ENCODE measurements around the gene RELCH.

RELCH gene

DNA sequence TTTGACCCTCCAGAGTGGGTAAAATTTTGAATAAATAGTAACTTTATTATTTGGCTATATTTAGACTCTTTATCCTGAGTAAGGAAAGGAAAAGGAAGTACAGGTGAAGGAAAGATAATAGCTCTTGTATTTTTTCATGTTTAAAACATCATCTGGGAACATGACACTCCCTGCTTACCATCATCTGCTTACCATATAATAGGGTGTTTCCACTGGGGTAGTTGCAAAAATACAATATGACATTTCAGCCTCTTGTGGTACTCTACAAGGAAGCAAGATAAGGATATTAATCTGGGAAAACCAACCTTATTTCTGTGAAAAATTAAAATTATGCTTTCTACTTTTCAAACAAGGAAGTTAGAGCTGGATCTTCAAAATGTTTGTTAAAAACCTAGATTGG, 9.9 kb downstream of the RELCH start:
- no peak for DNase-seq

DNA sequence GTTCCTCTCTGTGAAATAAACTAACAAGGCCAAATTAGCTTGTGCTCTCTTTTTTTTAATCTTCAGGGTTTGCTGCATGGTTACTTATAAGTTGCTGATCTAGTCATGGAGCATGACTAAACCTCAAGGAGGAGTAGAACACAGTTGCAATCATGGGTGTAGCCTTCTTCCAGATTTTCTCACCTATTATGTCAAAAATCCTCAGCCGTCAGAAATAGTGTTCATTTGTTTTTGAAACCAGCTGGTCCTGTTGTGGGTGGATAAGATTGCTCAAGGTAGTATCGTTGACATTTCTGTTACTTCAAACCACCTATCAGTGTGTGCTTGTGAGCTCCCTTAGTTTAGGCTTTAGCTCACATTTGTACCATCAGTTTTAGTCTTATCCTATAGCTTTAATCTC, 11.2 kb downstream of the RELCH start:
- DNase-seq = no peak

DNA sequence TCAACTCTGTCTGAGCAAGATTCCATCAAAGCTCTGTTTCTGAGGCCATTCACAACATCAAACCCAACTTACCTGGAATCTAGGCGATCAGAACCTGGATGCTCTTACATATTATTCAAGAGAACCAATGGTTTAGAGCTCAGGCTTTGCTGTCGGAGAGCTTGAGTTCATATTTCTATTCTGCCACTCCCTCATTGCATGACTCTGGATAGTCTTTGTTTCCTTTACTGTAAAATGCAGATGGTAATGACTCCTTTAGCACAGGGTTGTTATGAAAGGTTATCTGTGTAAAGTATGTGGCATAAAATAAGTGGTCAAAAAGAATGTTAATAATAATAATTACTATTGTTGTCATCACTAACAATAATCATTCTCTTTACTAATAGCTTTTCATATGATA, 12.6 kb downstream of the RELCH start:
- no peak for DNase-seq

GRCh38 chr18:62200121-62200914, 13.3 kb downstream of the RELCH start:
- DNase-seq = no peak

DNA sequence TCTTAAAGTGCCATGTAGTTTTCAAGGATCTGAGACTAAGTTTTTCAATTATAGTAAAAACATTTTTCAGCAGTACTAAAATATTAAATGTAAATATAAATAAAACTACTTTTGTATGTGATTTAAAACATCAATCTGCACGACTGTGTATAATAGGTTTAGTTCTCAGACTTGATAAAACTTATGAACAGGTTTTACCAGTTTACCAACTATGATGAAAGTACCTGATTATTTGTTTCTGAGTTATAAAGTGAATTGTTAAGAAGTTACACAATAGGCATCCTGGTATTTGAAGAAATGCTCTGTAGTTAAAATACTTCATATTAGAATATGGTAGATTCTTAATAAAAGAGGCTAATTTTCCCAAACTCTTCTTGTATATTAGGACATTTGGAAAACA, 14.8 kb downstream of the RELCH start:
- DNase-seq = no peak

DNA sequence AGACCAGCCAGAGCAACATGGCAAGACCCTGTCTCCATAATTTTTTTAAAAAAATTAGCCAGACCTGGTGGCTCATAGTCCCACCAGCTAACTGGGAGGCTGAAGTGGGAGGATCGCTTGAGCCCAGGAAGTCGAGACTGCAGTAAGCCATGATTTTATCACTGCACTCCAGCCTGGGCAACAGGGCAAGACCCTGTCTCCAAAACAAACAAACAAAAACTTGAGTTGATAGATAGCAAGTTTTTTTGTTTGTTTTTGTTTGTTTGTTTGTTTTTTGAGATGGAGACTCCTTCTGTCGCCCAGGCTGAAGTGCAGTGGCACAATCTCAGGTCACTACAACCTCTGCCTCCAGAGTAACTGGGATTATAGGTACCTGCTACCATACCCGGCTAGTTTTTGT, 18.8 kb downstream of the RELCH start:
- DNase-seq = no peak

DNA sequence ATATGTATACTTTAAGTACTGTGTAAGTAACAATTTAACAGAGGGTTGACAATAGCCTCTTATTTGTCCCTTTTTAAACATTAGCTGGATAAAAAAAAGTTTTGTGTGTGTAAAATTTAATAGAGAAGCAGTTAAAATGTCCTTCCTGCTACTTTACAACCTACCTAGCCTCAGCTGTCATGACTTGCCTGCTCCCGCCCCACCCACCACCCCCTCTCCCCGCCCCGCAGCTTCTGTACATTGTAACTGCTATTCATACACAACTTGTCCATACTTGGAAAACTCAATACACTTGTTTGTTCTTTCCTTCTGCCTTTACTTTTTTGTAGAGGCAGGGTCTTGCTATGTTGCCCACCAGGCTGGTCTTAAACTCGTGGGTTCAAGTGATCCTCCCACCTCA, 19.5 kb downstream of the RELCH start:
- no peak for DNase-seq

DNA sequence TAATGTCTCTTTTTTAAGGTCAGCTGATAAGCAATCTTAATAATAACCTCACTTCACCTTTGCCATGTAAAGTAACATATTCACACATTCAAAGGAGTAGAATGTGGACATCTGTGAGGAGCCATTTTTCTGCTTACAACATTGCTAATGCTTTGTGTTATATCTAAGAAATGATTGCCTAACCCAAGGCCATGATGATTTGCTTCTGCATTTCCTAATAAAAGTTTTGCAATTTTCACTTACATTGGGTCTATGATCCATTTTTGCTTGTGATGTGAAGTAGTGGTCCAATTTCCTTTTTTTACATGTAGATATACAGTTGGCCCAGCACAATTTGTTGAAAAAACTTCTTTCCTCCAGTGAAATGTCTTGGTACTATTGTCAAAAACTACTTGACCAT, 22.0 kb downstream of the RELCH start:
- no peak for DNase-seq

DNA sequence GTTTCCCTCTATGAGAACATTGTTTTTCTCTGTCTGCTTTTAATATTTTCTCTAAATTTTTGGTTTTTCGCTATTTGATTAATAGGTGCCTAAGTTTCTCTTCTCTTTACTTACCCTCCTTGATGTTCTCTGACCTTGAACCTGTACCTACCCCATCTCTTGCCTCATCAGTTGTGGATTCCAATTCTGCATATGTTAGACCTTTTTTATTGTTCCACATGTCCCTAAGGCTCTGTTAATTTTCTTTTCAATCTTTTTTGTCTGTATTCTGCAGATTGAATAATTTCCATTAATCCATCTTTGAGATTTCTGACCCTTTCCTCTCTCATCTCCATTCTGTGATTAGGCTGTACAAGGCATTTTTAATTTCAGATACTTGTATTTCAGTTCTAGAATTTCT, 23.1 kb downstream of the RELCH start:
- no peak for DNase-seq

DNA sequence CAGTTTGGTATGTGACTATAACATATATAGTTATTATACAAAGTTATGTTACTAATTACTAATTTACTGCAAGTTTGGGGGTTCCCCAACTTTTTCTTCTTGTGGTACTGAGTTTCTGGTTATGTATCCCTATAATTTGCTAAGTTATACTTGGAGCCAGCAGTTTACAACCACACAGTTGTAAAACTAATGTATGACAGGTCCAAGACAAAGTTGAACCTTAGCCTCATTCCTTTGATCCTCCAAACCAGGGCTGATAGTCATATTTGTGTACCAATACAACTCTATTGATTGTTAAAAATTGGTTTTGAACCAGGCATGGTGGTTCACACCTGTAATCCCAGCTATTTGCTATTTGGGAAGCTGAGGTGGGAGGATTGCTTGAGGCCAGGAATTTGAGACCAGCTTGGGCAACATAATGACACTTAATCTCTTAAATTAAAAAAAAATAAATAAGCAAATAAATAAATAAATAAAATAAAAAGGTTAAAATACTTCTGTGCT, 24.3 kb downstream of the RELCH start:
- DNase-seq = no peak

GRCh38 chr18:62214790-62215189, 27.7 kb downstream of the RELCH start:
- no peak for DNase-seq

DNA sequence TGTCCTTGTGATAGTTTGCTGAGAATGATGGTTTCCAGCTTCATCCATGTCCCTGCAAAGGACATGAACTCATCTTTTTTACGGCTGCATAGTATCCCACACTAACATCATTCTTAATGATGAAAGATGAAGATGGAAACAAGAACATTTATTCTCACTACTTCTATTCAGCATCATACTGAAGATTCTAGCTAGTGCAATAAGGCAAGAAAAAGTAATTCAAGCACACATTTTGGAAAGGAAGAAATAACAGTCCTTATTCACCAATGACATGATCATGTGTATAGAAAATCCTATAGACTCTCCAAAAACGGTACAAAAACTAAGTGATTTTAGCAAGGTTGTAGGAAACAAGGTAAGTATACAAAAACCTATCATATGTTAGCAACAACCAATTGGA, 37.2 kb downstream of the RELCH start:
- no peak for DNase-seq

DNA sequence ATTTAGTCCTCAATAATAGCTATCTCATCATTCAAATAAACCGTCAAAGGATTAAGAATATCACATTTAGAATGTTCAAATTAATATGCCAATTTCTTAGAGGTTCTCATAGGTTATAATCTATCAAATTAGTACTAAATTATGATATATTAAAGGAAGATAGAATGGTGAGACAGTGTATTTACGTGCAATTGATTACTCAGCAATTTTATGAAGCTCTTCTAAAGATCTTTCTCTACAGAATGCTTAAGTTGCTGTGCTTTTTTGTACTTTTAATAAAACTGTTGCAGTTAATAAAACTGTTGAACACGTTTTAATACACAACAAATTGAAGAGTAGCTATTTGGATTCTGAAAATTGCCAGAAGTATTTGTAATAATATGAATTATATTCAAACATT, 39.0 kb downstream of the RELCH start:
- DNase-seq = no peak

- DNase-seq = no peak
Observed at GRCh38 chr18:62236252-62236651, 49.2 kb downstream of the RELCH start.

GRCh38 chr18:62239475-62239874, 52.4 kb downstream of the RELCH start:
- no peak for DNase-seq

- no peak for DNase-seq
Observed at GRCh38 chr18:62242955-62243354, 55.9 kb downstream of the RELCH start.

- DNase-seq = no peak
Observed at GRCh38 chr18:62245177-62245576, 58.1 kb downstream of the RELCH start.

DNA sequence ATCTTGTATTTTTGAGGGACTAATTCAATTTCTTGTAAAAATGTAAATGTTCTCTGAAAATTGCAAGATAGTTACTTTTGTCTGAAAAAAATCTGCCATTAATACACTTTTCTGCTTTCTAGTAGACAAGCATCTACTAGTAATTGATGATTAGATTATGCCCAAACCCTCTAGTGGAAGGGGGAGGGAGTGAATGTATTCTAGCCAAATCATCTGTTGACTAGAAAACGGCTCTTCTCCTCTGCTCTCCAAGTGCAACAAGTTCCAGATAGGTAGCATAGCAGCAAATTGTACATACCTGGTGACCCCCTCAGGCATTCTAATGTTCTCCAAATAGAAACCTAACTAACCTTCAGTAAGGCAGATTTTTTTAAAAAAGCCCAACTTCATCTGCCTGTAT, 58.6 kb downstream of the RELCH start:
- no peak for DNase-seq

DNA sequence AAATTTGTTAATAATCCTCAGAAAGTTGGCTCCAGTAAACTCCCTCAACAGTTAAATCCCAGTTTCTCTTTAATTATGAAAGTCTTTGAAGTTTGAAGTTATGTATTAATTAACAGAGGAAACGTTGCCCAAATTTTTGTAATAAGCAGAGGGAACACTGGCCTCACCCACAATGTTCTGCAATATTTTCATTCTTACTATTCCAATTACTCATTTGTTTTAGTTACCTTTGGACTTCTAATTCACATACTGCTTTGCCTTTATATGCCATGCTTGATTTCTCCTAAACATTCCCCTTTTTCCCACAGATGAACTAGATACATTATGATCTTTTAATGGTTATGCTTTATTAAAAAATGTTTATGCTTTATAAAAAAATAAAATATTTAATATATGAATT, 61.3 kb downstream of the RELCH start:
- DNase-seq = no peak

DNA sequence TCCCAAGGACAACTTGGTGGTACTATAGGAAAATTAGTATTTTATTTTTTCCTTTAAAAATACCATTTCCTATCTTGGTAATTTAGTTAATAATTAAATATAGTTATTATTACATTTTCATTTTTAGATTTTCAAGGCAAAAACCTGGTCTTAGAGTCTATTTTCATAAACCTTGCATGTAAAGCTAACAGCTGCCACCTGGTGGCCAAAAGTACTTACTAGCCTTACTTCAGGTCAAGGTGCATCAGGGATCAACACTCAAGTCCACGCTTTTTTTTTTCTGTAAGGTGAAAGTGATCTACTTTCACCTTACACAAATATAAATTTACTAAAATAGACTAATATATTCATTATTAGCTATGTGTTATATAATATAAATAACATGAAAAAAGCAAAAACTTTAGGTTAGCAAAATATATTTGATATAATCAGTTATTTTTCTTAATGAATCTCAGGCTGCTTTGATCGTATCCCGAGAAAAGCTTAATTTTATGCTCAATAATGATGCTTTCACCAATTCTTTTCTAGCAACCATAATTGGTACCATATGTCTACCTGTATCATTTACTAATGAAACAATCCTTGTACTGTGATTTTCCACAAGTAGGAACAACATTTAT, 62.5 kb downstream of the RELCH start:
- DNase-seq = peak; percentile 71 to 74

GRCh38 chr18:62250475-62250874, 63.4 kb downstream of the RELCH start:
- no peak for DNase-seq

GRCh38 chr18:62258093-62258492, 71.0 kb downstream of the RELCH start:
- no peak for DNase-seq

GRCh38 chr18:62258616-62259015, 71.6 kb downstream of the RELCH start:
- no peak for DNase-seq

GRCh38 chr18:62262061-62262460, 75.0 kb downstream of the RELCH start:
- no peak for DNase-seq

- DNase-seq = no peak
Observed at GRCh38 chr18:62264984-62265383, 77.9 kb downstream of the RELCH start.

Measured in CD4-positive, alpha-beta T cell treated with Interleukin-4 for 1 hour (primary cell).